ENCODE data around the gene N4BP2L2. TPM values are rescaled to one million over a fixed set of nuclear protein-coding genes. Genes with fewer than 3 reads are reported as not detected.

The N4BP2L2 gene
- total and polyA plus RNA-seq, 9 of the 15 experiments (the other 6 are each of a cell fraction or from before 2014, with no cell fraction given): 33.9 to 76.4 (median 48.7) TPM

DNA sequence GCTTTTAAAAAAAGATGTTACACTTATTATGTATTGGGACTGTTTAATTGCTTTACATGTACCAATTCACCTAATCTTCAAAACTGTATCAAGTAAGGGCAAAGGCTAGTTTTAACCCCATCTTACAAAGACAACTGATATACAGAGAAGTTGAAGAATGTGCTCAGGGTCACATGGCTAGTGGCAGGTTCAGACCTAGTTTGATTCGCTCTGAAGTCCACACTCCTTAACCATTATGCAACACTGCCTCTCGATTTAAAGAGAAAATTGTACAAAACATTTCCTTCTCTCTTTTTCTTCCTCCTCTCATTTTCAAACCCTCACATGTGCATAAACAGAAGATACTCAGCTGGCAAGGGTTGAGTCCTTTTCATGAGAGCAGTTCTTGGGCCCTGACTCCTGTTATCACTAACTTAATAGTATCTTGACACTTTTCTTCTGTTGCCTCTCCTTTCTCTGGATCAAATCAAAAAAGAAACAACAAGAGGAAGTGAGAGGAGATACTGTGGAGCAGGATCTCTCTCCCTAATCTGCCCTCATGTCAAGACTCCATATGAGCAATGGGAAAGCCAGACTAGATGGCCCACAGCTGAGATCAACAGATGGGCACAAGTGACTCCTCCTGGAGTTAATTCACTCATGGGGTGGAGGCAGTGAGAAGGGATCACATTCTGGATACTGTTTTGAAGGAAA, 91.7 kb downstream of the N4BP2L2 start:
- FAIRE-seq (no peak), ATAC-seq (no peak), DNase-seq (ENCODE audit: extremely low read depth in 1 of 4, low spot score in 3 of 4) (no peak)
- Histone ChIP-seq H3K4me1 (replicated peaks in 1 of 2; ENCODE audit: control insufficient read depth in 2 of 2, insufficient read depth in 2 of 2, low read length in 2 of 2) (no peaks in the 10 kb centered on the region), H4K20me1 (replicated peaks; ENCODE audit: control insufficient read depth, insufficient read depth, low read length) (no peaks in the 10 kb centered on the region), H3K4me2 (ENCODE audit: insufficient read depth, low read length) (no peak overlapping the region), H3K27me3 (ENCODE audit: control insufficient read depth in 2 of 2, insufficient read depth in 2 of 2, low read length in 2 of 2) (no peaks in the 10 kb centered on the region), H3K27ac (ENCODE audit: extremely low read depth, low read depth, low read length) (no peak overlapping the region), H3K4me3 (no peak overlapping the region), H2AFZ (ENCODE audit: low read depth, low read length) (no peak overlapping the region), H3K9me3 (replicated peaks; ENCODE audit: control insufficient read depth, insufficient read depth, low read depth, low read length) (no peaks in the 10 kb centered on the region), H3K36me3 (ENCODE audit: control insufficient read depth, insufficient read depth, low read length) (no peaks in the 10 kb centered on the region), H3K9ac (ENCODE audit: insufficient read depth in 1 of 2, low read depth in 2 of 2, low read length in 2 of 2) (no peak overlapping the region), H3K9me1 (ENCODE audit: control insufficient read depth, insufficient read depth, low read length) (no peaks in the 10 kb centered on the region), H3K79me2 (ENCODE audit: control insufficient read depth, insufficient read depth, low read length) (no peaks in the 10 kb centered on the region)
- TF ChIP-seq ZFP36 (IDR thresholded peaks at IDR 0.05; ENCODE audit: low read depth, low read length, partially characterized antibody): no peak
- no peak for TF ChIP-seq ZNF274 (IDR thresholded peaks at IDR 0.05; ENCODE audit: borderline replicate concordance, low read depth, low read length)
- TF ChIP-seq, protein P1, sequence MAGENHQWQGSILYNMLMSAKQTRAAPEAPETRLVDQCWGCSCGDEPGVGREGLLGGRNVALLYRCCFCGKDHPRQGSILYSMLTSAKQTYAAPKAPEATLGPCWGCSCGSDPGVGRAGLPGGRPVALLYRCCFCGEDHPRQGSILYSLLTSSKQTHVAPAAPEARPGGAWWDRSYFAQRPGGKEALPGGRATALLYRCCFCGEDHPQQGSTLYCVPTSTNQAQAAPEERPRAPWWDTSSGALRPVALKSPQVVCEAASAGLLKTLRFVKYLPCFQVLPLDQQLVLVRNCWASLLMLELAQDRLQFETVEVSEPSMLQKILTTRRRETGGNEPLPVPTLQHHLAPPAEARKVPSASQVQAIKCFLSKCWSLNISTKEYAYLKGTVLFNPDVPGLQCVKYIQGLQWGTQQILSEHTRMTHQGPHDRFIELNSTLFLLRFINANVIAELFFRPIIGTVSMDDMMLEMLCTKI (IDR thresholded peaks at IDR 0.05; ENCODE audit: partially characterized antibody): no peak
- in situ Hi-C loops (cut with MboI) (no loop called here), intact Hi-C loops (cut with micrococcal nuclease) (no loop called here)
- BruUV-seq (replicated peaks): no TSS peak
- 29% methylated on average over 2 of the region's 2 CpGs for WGBS (ENCODE audit: insufficient coverage, low coverage, missing lambda C conversion rate)
- POLR2A ChIA-PET: interaction anchor here (0.6 kb wide), 1 partner anchor 75 kb away, joined by 3 read pairs; no protein-coding TSS in a partner anchor
- CTCF ChIA-PET (ENCODE audit: low intra/inter-chr PET ratio): no interaction called here

DNA sequence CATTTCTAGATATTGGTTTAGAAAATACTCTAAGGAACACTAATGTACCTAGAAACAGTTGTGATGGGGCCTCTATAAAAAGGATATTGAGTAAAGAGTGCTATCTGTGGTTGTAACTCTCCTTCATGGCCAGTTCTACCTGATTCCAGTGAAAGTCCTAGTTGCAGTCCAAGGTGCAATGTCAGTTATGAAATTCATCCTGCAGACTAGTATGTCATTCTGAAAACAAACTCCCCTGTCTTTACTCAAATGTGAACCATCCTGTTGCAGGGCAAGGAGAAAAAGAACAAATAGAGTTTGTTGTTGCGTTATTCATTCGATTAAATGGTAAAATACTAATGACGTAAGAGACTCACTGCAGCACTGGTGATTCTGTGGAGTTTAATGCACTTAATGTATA, 92.4 kb downstream of the N4BP2L2 start:
- H3K27me3 ChIP-seq (ENCODE audit: control insufficient read depth in 2 of 2, insufficient read depth in 2 of 2, low read length in 2 of 2): no peaks in the 10 kb centered on the region
- intact Hi-C loops (cut with micrococcal nuclease): no loop called here
- DNase-seq (ENCODE audit: extremely low read depth in 1 of 4, low spot score in 3 of 4): no peak
- H4K20me1 ChIP-seq (replicated peaks; ENCODE audit: control insufficient read depth, insufficient read depth, low read length): no peaks in the 10 kb centered on the region
- TF ChIP-seq STAG1 (CRISPR knock-in tag; IDR thresholded peaks at IDR 0.05; ENCODE audit: borderline replicate concordance) (no peak), CBFA2T3 (IDR thresholded peaks at IDR 0.05) (no peak), ELF1 (tag; IDR thresholded peaks at IDR 0.05) (no peak), ZNF77 (CRISPR knock-in tag; IDR thresholded peaks at IDR 0.05) (no peak), MXI1 (IDR thresholded peaks at IDR 0.05; ENCODE audit: low read depth, low read length) (no peak), HIVEP1 (CRISPR knock-in tag; IDR thresholded peaks at IDR 0.05) (no peak), RAD21 (CRISPR knock-in tag; conservative IDR thresholded peaks at IDR 0.05 in 1 of 2, IDR thresholded peaks at IDR 0.05 in 1 of 2) (no peak), KDM1A (IDR thresholded peaks at IDR 0.05) (no peak), KLF1 (tag; IDR thresholded peaks at IDR 0.05) (no peak), C11orf30 (IDR thresholded peaks at IDR 0.05; ENCODE audit: low read depth) (no peak), ZNF41 (CRISPR knock-in tag; conservative IDR thresholded peaks at IDR 0.05) (no peak), SMARCB1 (IDR thresholded peaks at IDR 0.05; ENCODE audit: insufficient read length, low read depth) (no peak)
- no peak overlapping the region for H3K9ac ChIP-seq (ENCODE audit: insufficient read depth in 1 of 2, low read depth in 2 of 2, low read length in 2 of 2)
- H3K36me3 ChIP-seq (ENCODE audit: control insufficient read depth, insufficient read depth, low read length): no peaks in the 10 kb centered on the region
- FAIRE-seq: no peak
- in situ Hi-C loops (cut with MboI): no loop called here
- H3K4me2 ChIP-seq (ENCODE audit: insufficient read depth, low read length): no peak overlapping the region
- CTCF ChIA-PET (ENCODE audit: low intra/inter-chr PET ratio): no interaction called here
- H2AFZ ChIP-seq (ENCODE audit: low read depth, low read length): no peak overlapping the region
- no peaks in the 10 kb centered on the region for H3K79me2 ChIP-seq (ENCODE audit: control insufficient read depth, insufficient read depth, low read length)
- POLR2A ChIA-PET: no interaction called here
- BruUV-seq (replicated peaks): no TSS peak
- H3K27ac ChIP-seq (ENCODE audit: extremely low read depth, low read depth, low read length): no peak overlapping the region
- 58% methylated on average over 3 of the region's 3 CpGs for WGBS (ENCODE audit: insufficient coverage, low coverage, missing lambda C conversion rate)
- no peak for ATAC-seq
- H3K4me3 ChIP-seq: no peak overlapping the region
- H3K4me1 ChIP-seq (replicated peaks in 1 of 2; ENCODE audit: control insufficient read depth in 2 of 2, insufficient read depth in 2 of 2, low read length in 2 of 2): no peaks in the 10 kb centered on the region
- no peaks in the 10 kb centered on the region for H3K9me1 ChIP-seq (ENCODE audit: control insufficient read depth, insufficient read depth, low read length)
- no peaks in the 10 kb centered on the region for H3K9me3 ChIP-seq (replicated peaks; ENCODE audit: control insufficient read depth, insufficient read depth, low read depth, low read length)
